ENCODE data around the gene RBM33. TPM values are rescaled to one million over a fixed set of nuclear protein-coding genes. Genes with fewer than 3 reads are reported as not detected.

RBM33 gene
- total and polyA plus RNA-seq, 9 of the 15 experiments (the other 6 are each of a cell fraction or from before 2014, with no cell fraction given): 4.4 to 80.7 (median 27.3) TPM

DNA sequence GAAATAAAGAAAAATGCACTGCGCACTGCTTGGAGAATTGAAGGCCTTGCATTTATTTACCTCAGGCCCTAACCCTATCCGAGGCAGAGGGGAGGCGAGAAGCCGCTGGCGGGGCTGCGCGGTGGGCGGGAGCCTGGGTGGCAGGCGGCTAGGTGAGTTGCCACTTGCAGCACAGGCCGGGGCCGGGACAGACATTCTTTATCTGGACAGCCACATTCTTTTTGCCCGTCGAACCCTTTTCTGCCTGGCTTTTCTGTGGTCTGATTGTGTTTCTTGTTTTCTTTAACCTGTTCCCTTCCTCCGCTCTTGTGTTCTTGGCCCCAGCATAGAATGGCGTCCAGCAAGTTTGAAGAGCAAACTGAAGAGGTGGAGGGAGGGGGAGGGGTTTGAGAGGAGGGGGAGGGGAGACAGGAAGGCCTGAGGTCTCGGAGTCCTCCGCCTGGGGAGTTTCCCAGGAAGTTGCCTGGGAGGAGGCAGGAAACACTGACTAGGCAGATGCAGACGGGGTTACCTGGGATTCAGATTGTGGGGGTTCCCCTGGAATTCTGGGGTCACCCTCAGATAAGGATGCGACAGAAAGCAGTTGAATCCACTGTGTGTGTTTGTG is 162.7 kb downstream of the RBM33 start:
- Histone ChIP-seq H3K4me2 (ENCODE audit: insufficient read depth, low read length) (no peak overlapping the region), H3K36me3 (ENCODE audit: control insufficient read depth, insufficient read depth, low read length) (no peaks in the 10 kb centered on the region), H3K9ac (ENCODE audit: insufficient read depth in 1 of 2, low read depth in 2 of 2, low read length in 2 of 2) (no peak overlapping the region), H2AFZ (ENCODE audit: low read depth, low read length) (no peak overlapping the region), H3K9me1 (ENCODE audit: control insufficient read depth, insufficient read depth, low read length) (no peaks in the 10 kb centered on the region), H3K27me3 (ENCODE audit: control insufficient read depth in 2 of 2, insufficient read depth in 2 of 2, low read length in 2 of 2) (peaks cover 49 to 75% of the 10 kb centered on the region in 2 experiments), H3K4me3 (no peak overlapping the region), H4K20me1 (replicated peaks; ENCODE audit: control insufficient read depth, insufficient read depth, low read length) (peaks cover 24% of the 10 kb centered on the region), H3K9me3 (replicated peaks; ENCODE audit: control insufficient read depth, insufficient read depth, low read depth, low read length) (no peaks in the 10 kb centered on the region), H3K27ac (ENCODE audit: extremely low read depth, low read depth, low read length) (no peak overlapping the region), H3K79me2 (ENCODE audit: control insufficient read depth, insufficient read depth, low read length) (no peaks in the 10 kb centered on the region), H3K4me1 (replicated peaks in 1 of 2; ENCODE audit: control insufficient read depth in 2 of 2, insufficient read depth in 2 of 2, low read length in 2 of 2) (peaks cover 0 to 47% of the 10 kb centered on the region in 2 experiments; a peak in 2 of 5 replicates)
- ChIA-PET POLR2A (interaction anchor here (0.6 kb wide), 1 partner anchor 163 kb away, joined by 4 read pairs; no protein-coding TSS in a partner anchor), CTCF (ENCODE audit: low intra/inter-chr PET ratio) (no interaction called here)
- no TSS peak for BruUV-seq (replicated peaks)
- no peak for ATAC-seq
- FAIRE-seq: no peak
- in situ Hi-C loops (cut with MboI): loop anchor here (10.0 kb wide), 1 partner anchor 1468 kb away; no protein-coding TSS in a partner anchor
- DNase-seq (ENCODE audit: extremely low read depth in 1 of 4, low spot score in 3 of 4): no peak
- WGBS (ENCODE audit: insufficient coverage, low coverage, missing lambda C conversion rate): 12% methylated on average over 17 of the region's 19 CpGs
- intact Hi-C loops (cut with micrococcal nuclease): loop anchor here (10.0 kb wide), 1 partner anchor 838 kb away; the partner anchor contains the start of gene RNF32
- TF ChIP-seq ETV6 (IDR thresholded peaks at IDR 0.05; ENCODE audit: borderline replicate concordance in 1 of 2, low read depth in 2 of 2, low read length in 1 of 2) (no peak), ETV6 (CRISPR knock-in tag; IDR thresholded peaks at IDR 0.05; ENCODE audit: borderline replicate concordance) (no peak), KDM1A (IDR thresholded peaks at IDR 0.05) (0 out of 4 replicates have a peak, but pooled peaks of 1 of the 2 experiments have one; percentile 4)

All from K562 (cell line).